ENCODE measurements around the gene PGAP6. TPM values are rescaled to one million over a fixed set of nuclear protein-coding genes. Genes with fewer than 3 reads are reported as not detected.

Gene PGAP6
- total RNA-seq, 4 donors from 2014 or later: 13.8 to 30.0 (median 19.4) TPM

- no peak overlapping the region for H3K4me3 ChIP-seq (ENCODE audit: low read depth, poor library complexity, severe bottlenecking)
- DNase-seq (ENCODE audit: low spot score in 2 of 2): no peak
- TF ChIP-seq CTCF (IDR thresholded peaks at IDR 0.05) (no peak), POLR2A (IDR thresholded peaks at IDR 0.05) (no peak)
- WGBS, 2 donors: 89 to 94% methylated on average over 31 to 39 of the region's 44 CpGs
- intact Hi-C loops (cut with DNase I; ENCODE audit: low total_unique reads): no loop called here
Measured at GRCh38 chr16:373848-374615, 7.7 kb downstream of the PGAP6 start.

- intact Hi-C loops (cut with DNase I; ENCODE audit: low total_unique reads): no loop called here
- WGBS, 2 donors: 82 to 94% methylated on average over 4 to 5 of the region's 5 CpGs
- DNase-seq (ENCODE audit: low spot score in 2 of 2): no peak
- TF ChIP-seq POLR2A (IDR thresholded peaks at IDR 0.05) (no peak), CTCF (IDR thresholded peaks at IDR 0.05) (no peak)
- no peak overlapping the region for H3K4me3 ChIP-seq (ENCODE audit: low read depth, poor library complexity, severe bottlenecking)
Measured at GRCh38 chr16:373020-373598, 8.7 kb downstream of the PGAP6 start.

- no peak overlapping the region for H3K4me3 ChIP-seq (ENCODE audit: low read depth, poor library complexity, severe bottlenecking)
- WGBS, 2 donors: 83 to 85% methylated on average over 7 to 8 of the region's 19 CpGs
- DNase-seq (ENCODE audit: low spot score in 2 of 2): no peak
- TF ChIP-seq CTCF (IDR thresholded peaks at IDR 0.05) (no peak), POLR2A (IDR thresholded peaks at IDR 0.05) (no peak)
- intact Hi-C loops (cut with DNase I; ENCODE audit: low total_unique reads): no loop called here
Measured at GRCh38 chr16:372302-372983, 9.3 kb downstream of the PGAP6 start.

GRCh38 chr16:371515-372301 lies 10.1 kb downstream of the PGAP6 start:
- intact Hi-C loops (cut with DNase I; ENCODE audit: low total_unique reads): no loop called here
- WGBS, 2 donors: 83 to 85% methylated on average over 27 to 29 of the region's 31 CpGs
- TF ChIP-seq CTCF (IDR thresholded peaks at IDR 0.05): no peak
- TF ChIP-seq POLR2A (IDR thresholded peaks at IDR 0.05): no peak
- no peak overlapping the region for H3K4me3 ChIP-seq (ENCODE audit: low read depth, poor library complexity, severe bottlenecking)
- DNase-seq (ENCODE audit: low spot score in 2 of 2): no peak

GRCh38 chr16:370979-371514 lies 10.7 kb downstream of the PGAP6 start:
- no peak for DNase-seq (ENCODE audit: low spot score in 2 of 2)
- no peak overlapping the region for H3K4me3 ChIP-seq (ENCODE audit: low read depth, poor library complexity, severe bottlenecking)
- WGBS, 2 donors: 47 to 60% methylated on average over 10 of the region's 10 CpGs
- intact Hi-C loops (cut with DNase I; ENCODE audit: low total_unique reads): no loop called here
- no peak for TF ChIP-seq POLR2A (IDR thresholded peaks at IDR 0.05)
- no peak for TF ChIP-seq CTCF (IDR thresholded peaks at IDR 0.05)

Measured in lower leg skin (tissue), 4 donors.